GM18873 (cell line): ENCODE results near the gene ZMAT1.
"Not testable (repeated sequence)": the region's sequence is repeated elsewhere in the genome, so short reads cannot be mapped to it uniquely, and the experiment has no call there.

ENCODE experiments used
- ATAC-seq: cut with Tn5 transposase; IDR thresholded peaks from one replicate; pipeline ENCODE4 v1.9.1; 2021; ENCODE audit warnings: mild to moderate bottlenecking, moderate library complexity, moderate number of reproducible peaks; ENCODE audit not compliant: unreplicated experiment, low FRiP score

Gene ZMAT1

GRCh38 chrX:101931488-101932248 lies at the start of gene ZMAT1:
ZMAT1 (minus strand) TSS chrX:101932027; CDS start chrX:101932008, 19 bp downstream.
- peak; percentile 84 for ATAC-seq

GRCh38 chrX:101977106-101977505 lies 45.3 kb upstream of the ZMAT1 start:
- ATAC-seq, result no peak

- no peak for ATAC-seq
Observed at GRCh38 chrX:101973066-101973465, 41.2 kb upstream of the ZMAT1 start.

- not testable (repeated sequence) for ATAC-seq
Observed at GRCh38 chrX:101964923-101965539, 33.2 kb upstream of the ZMAT1 start.

GRCh38 chrX:101958139-101958538 lies 26.3 kb upstream of the ZMAT1 start:
- no peak for ATAC-seq

- ATAC-seq, result no peak
Observed at GRCh38 chrX:101957174-101957573, 25.3 kb upstream of the ZMAT1 start.

GRCh38 chrX:101956556-101956955 lies 24.7 kb upstream of the ZMAT1 start:
- ATAC-seq, result no peak

- ATAC-seq, result no peak
Observed at GRCh38 chrX:101950581-101950980, 18.8 kb upstream of the ZMAT1 start.

- ATAC-seq, result no peak
Observed at GRCh38 chrX:101932249-101932570, 383 bp upstream of the ZMAT1 start.

GRCh38 chrX:101931136-101931487 lies 715 bp downstream of the ZMAT1 start:
- ATAC-seq, result peak; percentile 15

- no peak for ATAC-seq
Observed at GRCh38 chrX:101925733-101926132, 6.1 kb downstream of the ZMAT1 start.

GRCh38 chrX:101918751-101919150 lies 13.1 kb downstream of the ZMAT1 start:
- ATAC-seq, result no peak

GRCh38 chrX:101906136-101906796 lies 25.6 kb downstream of the ZMAT1 start:
- ATAC-seq, result no peak

- ATAC-seq, result no peak
Observed at GRCh38 chrX:101904996-101905395, 26.8 kb downstream of the ZMAT1 start.
